ENCODE data around the gene CSNK2B.

DNA sequence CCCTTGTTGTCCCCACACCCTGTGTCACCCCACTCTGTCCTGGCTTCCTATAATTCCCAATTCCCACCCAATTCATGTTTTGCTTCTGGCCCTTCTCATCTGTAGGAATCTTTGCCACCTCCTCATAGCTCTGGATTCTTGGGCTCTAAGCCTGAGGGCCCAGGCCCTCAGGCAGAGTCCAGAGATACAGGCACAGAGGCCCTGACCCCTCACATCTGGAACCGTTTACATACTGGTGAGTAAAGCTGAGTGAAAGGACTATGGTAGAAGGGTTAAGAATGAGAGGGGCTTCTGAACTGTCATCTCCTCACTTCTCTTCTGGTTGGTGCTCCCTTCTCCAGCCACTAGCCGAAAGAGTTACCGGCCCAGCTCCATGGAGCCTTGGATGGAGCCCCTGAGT is 31.7 kb upstream of the CSNK2B start:
- TF ChIP-seq, protein P1, sequence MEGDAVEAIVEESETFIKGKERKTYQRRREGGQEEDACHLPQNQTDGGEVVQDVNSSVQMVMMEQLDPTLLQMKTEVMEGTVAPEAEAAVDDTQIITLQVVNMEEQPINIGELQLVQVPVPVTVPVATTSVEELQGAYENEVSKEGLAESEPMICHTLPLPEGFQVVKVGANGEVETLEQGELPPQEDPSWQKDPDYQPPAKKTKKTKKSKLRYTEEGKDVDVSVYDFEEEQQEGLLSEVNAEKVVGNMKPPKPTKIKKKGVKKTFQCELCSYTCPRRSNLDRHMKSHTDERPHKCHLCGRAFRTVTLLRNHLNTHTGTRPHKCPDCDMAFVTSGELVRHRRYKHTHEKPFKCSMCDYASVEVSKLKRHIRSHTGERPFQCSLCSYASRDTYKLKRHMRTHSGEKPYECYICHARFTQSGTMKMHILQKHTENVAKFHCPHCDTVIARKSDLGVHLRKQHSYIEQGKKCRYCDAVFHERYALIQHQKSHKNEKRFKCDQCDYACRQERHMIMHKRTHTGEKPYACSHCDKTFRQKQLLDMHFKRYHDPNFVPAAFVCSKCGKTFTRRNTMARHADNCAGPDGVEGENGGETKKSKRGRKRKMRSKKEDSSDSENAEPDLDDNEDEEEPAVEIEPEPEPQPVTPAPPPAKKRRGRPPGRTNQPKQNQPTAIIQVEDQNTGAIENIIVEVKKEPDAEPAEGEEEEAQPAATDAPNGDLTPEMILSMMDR (IDR thresholded peaks at IDR 0.05; ENCODE audit: low read length), result no peak
- no peak for TF ChIP-seq EZH2 (IDR thresholded peaks at IDR 0.05; ENCODE audit: borderline replicate concordance, low read length)
